Right hindlimb (tissue), 1 donor: ENCODE data around the gene SLC1A3.

Experiments
- DNase-seq: peaks from one replicate; pipeline ENCODE4 v3.0.0-alpha.2; 2018

SLC1A3 gene

DNA sequence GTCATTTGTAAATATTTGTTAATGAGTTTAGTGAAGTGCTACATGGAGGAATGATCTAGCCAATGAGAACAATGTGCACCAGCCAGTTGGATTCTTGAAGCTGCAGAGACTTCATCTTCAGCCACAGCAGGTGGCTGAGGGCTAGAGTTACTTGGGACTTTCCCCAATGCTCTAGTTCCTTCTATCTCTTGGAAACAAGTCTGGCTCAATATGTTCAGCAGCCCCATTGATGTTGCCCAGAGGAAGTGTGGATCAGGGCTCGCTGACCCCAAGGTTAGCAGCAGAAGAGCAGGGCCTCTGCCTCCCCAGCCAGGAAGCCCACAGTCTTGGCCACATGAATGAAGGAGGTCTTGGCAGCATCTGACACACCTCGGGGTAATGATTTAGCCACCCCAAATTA is 117.5 kb downstream of the SLC1A3 start:
- no peak for DNase-seq

GRCh38 chr5:36724467-36725332 is 118.3 kb downstream of the SLC1A3 start:
- no peak for DNase-seq

GRCh38 chr5:36726317-36726716 is 119.9 kb downstream of the SLC1A3 start:
- DNase-seq = no peak

DNA sequence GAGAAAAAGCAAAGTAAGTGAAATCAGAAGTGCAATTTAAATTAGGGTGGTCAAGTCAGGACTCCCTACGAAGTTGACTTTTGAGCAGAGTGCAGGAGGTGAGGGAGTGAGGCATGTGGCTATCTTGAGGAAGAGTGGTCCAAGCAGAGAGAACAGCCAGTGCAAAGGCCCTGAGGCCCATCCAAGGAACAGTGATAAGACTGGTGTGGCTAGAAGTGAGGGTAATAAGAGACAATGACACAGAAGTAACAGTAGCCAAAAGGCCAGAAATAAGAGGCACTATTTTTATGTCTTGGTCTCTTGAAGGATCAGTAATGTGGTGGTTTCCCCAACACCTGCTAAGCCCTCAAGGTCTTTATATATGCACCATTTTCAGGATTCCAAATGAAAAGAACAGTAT is 120.4 kb downstream of the SLC1A3 start:
- DNase-seq = no peak

- DNase-seq = no peak
Observed at GRCh38 chr5:36728697-36729543, 122.5 kb downstream of the SLC1A3 start.

- no peak for DNase-seq
Observed at GRCh38 chr5:36730537-36731216, 124.3 kb downstream of the SLC1A3 start.

- no peak for DNase-seq
Observed at GRCh38 chr5:36733183-36733582, 126.8 kb downstream of the SLC1A3 start.

DNA sequence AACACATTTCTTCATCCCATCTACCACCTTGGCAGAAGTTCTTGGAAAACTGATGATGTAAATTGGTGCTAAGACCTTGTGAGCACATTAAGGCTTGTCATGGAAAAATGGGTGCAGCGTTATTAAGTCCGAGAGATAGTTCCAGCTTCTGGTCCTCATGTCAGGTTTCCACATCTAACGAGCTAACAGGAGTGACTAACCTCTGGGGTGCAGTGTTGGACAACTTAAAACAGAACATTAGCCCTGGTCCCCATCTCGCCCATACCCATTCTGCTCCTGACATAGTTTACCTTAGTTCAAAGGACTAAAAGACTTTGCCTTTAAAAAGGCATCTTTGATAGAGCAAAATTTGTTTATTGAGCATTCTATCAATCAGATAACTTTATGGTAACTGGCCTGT is 128.0 kb downstream of the SLC1A3 start:
- DNase-seq = no peak

DNA sequence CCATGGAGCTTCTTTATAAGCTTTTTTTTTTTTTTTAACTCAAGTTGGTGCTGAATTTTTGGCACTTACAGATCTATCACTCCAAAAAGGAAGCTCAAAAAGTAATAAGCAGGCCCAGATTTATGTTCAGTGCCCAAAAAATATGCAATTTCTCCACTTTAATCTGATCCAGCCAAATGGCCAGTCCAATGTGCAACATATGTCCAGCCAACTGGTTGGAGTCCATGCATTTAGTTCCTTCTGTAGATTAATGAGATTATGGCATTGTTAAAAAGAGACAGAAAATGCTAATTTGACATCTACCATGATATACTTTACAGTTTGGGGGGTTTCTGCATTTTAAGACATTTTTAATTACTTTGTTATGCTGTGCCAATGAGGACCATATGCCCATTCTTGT is 129.5 kb downstream of the SLC1A3 start:
- no peak for DNase-seq
